SK-N-SH (cell line): ENCODE measurements around the gene CLDN3. TPM values are rescaled to one million over a fixed set of nuclear protein-coding genes. Genes with fewer than 3 reads are reported as not detected.

Source experiments
- CTCF ChIA-PET: fragments of 300-600, 350-600 bp; formaldehyde crosslinking; extraction: SDS; loops from one replicate; lab custom pipeline; 2021; lab: Yijun Ruan, JAX
- POLR2A ChIA-PET: fragments of 350-600 bp; sonication (Branson Sonifier 250); formaldehyde crosslinking; extraction: SDS; loops from one replicate; lab custom pipeline; 2020; ENCODE audit warnings: antibody characterized with exemption, inconsistent platforms; lab: Yijun Ruan, JAX
- DNase-seq: peaks from one replicate; pipeline ENCODE4 v3.0.0; 2012
- H2AFZ ChIP-seq: fragments of 200-600 bp; sonication (generic); 2 replicates; pipeline ENCODE4 v1.8.1; 2016; ENCODE audit warnings: antibody characterized with exemption, mild to moderate bottlenecking, low read depth
- H3F3A ChIP-seq: fragments of 200-600 bp; sonication (generic); replicated peaks from 2 replicates; pipeline ENCODE3; 2016; ENCODE audit warnings: antibody characterized with exemption, mild to moderate bottlenecking; ENCODE audit not compliant: insufficient read depth
- H3K27ac ChIP-seq, 2 experiments: fragments of 200-500 bp in 1 of 2; fragments of 200-600 bp in 1 of 2; sonication (Bioruptor generic) in 1 of 2; sonication (generic), shearing (Covaris generic) in 1 of 2; 2 replicates each; pipeline versions ENCODE4 v1.5.1 to v1.6.1; 2014 to 2016; ENCODE audit warnings: low read depth in 2 of 2, inconsistent platforms in 1 of 2, low read length in 1 of 2, mild to moderate bottlenecking in 1 of 2, mixed read lengths in 1 of 2
- H3K27me3 ChIP-seq: fragments of 200-600 bp; sonication (generic), shearing (Covaris generic); 2 replicates; pipeline ENCODE4 v1.6.1; 2016; ENCODE audit warnings: mixed run types; ENCODE audit not compliant: insufficient read depth
- H3K36me3 ChIP-seq, 2 experiments: fragments of 200-500 bp in 1 of 2; fragments of 200-600 bp in 1 of 2; sonication (Bioruptor generic) in 1 of 2; sonication (generic) in 1 of 2; replicated peaks in 1 of 2; 2 replicates each; pipeline versions ENCODE3 to v1.5.1; 2014 to 2016; ENCODE audit warnings: low read length in 1 of 2, mild to moderate bottlenecking in 1 of 2; ENCODE audit not compliant: insufficient read depth in 2 of 2, control insufficient read depth in 1 of 2
- H3K4me1 ChIP-seq, 2 experiments: fragments of 200-500 bp in 1 of 2; fragments of 200-600 bp in 1 of 2; sonication (Bioruptor generic) in 1 of 2; sonication (generic), shearing (Covaris generic) in 1 of 2; 2 replicates each; pipeline versions ENCODE4 v1.5.1 to v1.6.1; 2014 to 2016; ENCODE audit warnings: low read depth in 1 of 2, low read length in 1 of 2, mixed run types in 1 of 2; ENCODE audit not compliant: insufficient read depth in 2 of 2, control insufficient read depth in 1 of 2
- H3K4me2 ChIP-seq: fragments of 200-600 bp; sonication (generic), shearing (Covaris generic); 2 replicates; pipeline ENCODE4 v1.6.1; 2017; ENCODE audit warnings: mixed run types
- H3K4me3 ChIP-seq, 2 experiments: fragments of 200-500 bp in 1 of 2; fragments of 200-600 bp in 1 of 2; sonication (Bioruptor generic) in 1 of 2; sonication (generic), shearing (Covaris generic) in 1 of 2; 2 replicates each; pipeline versions ENCODE4 v1.5.1 to v1.8.1; 2014 to 2016; ENCODE audit warnings: low read depth in 2 of 2, inconsistent platforms in 1 of 2, low read length in 1 of 2, mild to moderate bottlenecking in 1 of 2, mixed read lengths in 1 of 2, moderate library complexity in 1 of 2
- H3K79me2 ChIP-seq: fragments of 200-600 bp; sonication (generic); 2 replicates; pipeline ENCODE4 v1.8.1; 2017; ENCODE audit warnings: mild to moderate bottlenecking; ENCODE audit not compliant: insufficient read depth
- H3K9ac ChIP-seq: fragments of 200-600 bp; sonication (generic); 2 replicates; pipeline ENCODE4 v1.6.1; 2017; ENCODE audit warnings: mixed run types
- H3K9me2 ChIP-seq: fragments of 200-600 bp; sonication (generic); 2 replicates; pipeline ENCODE4 v1.6.1; 2017; ENCODE audit warnings: mixed run types
- H3K9me3 ChIP-seq: fragments of 200-600 bp; sonication (generic); 2 replicates; pipeline ENCODE4 v1.6.1; 2017; ENCODE audit warnings: mixed run types, mild to moderate bottlenecking, moderate library complexity
- H4K20me1 ChIP-seq: fragments of 200-600 bp; sonication (generic); 2 replicates; pipeline ENCODE4 v1.6.1; 2017; ENCODE audit warnings: mild to moderate bottlenecking, mixed run types; ENCODE audit not compliant: insufficient read depth
- CTCF ChIP-seq: fragments of 200-600 bp; sonication (generic); IDR thresholded peaks from 2 replicates; pipeline ENCODE4 v1.6.1; 2017; ENCODE audit warnings: antibody characterized with exemption, mild to moderate bottlenecking, moderate library complexity
- EZH2phosphoT487 ChIP-seq: fragments of 200-600 bp; sonication (generic); IDR thresholded peaks from 2 replicates; pipeline ENCODE4 v1.6.1; 2017; ENCODE audit warnings: low read depth, mixed run types, mild to moderate bottlenecking, antibody characterized with exemption, moderate library complexity, borderline replicate concordance
- FOXJ3 ChIP-seq: sonication (generic); formaldehyde crosslinking; IDR thresholded peaks from 2 replicates; pipeline ENCODE4 v1.5.1; 2020; ENCODE audit warnings: mild to moderate bottlenecking, missing genetic modification reagents
- FOXM1 ChIP-seq: IDR thresholded peaks from 2 replicates; pipeline ENCODE4 v1.4.0; 2012; ENCODE audit warnings: low read depth, mild to moderate bottlenecking
- GABPA ChIP-seq: IDR thresholded peaks from 2 replicates; pipeline ENCODE4 v1.4.0; 2012; ENCODE audit warnings: low read depth, mild to moderate bottlenecking
- GATA2 ChIP-seq: sonication (generic); formaldehyde crosslinking; IDR thresholded peaks from 2 replicates; pipeline ENCODE4 v1.5.0; 2020; ENCODE audit warnings: mild to moderate bottlenecking, missing genetic modification reagents
- JUND ChIP-seq: IDR thresholded peaks from 2 replicates; pipeline ENCODE4 v1.4.0; 2012
- MAX ChIP-seq: IDR thresholded peaks from 2 replicates; pipeline ENCODE4 v1.4.0; 2012; ENCODE audit warnings: low read depth
- NFIC ChIP-seq: IDR thresholded peaks from 2 replicates; pipeline ENCODE4 v1.4.0; 2012; ENCODE audit warnings: borderline replicate concordance
- PBX3 ChIP-seq: IDR thresholded peaks from 2 replicates; pipeline ENCODE4; 2012
- POLR2AphosphoS5 ChIP-seq: IDR thresholded peaks from 2 replicates; pipeline ENCODE4 v1.6.1; 2012; ENCODE audit warnings: low read depth, low read length
- RCOR1 ChIP-seq: fragments of 150-350 bp; IDR thresholded peaks from 2 replicates; pipeline ENCODE4 v1.6.1; 2017; ENCODE audit warnings: antibody characterized with exemption, low read length
- REST ChIP-seq: IDR thresholded peaks from 2 replicates; pipeline ENCODE4 v1.6.1; 2012; ENCODE audit warnings: mild to moderate bottlenecking, low read depth, low read length, moderate library complexity
- RFX5 ChIP-seq: IDR thresholded peaks from 2 replicates; pipeline ENCODE4 v1.6.1; 2012; ENCODE audit warnings: mild to moderate bottlenecking, improper control_type of control experiment, low read length
- SIN3A ChIP-seq: IDR thresholded peaks from 2 replicates; pipeline ENCODE4 v1.6.1; 2012; ENCODE audit warnings: low read depth, mild to moderate bottlenecking, low read length, moderate library complexity, borderline replicate concordance
- TCF12 ChIP-seq: IDR thresholded peaks from 2 replicates; pipeline ENCODE4 v1.4.0; 2012
- TEAD4 ChIP-seq: IDR thresholded peaks from 2 replicates; pipeline ENCODE4 v1.4.0; 2012; ENCODE audit warnings: mild to moderate bottlenecking, borderline replicate concordance; ENCODE audit not compliant: insufficient read depth
- USF1 ChIP-seq: IDR thresholded peaks from 2 replicates; pipeline ENCODE4 v1.4.0; 2012; ENCODE audit warnings: low read depth, borderline replicate concordance
- YY1 ChIP-seq: IDR thresholded peaks from 2 replicates; pipeline ENCODE4 v1.4.0; 2012; ENCODE audit warnings: low read depth, mild to moderate bottlenecking
- whole genome bisulfite sequencing: methylation state at CpG from one replicate; pipeline ENCODE4 v1.1.6; 2017; ENCODE audit warnings: low lambda C conversion rate; 5-methylcytosine and 5-hydroxymethylcytosine counted together
- polyA plus RNA-seq, 3 experiments: library from polyadenylated mRNA; depleted of rRNA; stranded (reverse); fragments of >200 nt; gene quantifications; 2 replicates each; pipeline ENCODE4 v1.2.3, GENCODE V29; 2012

CLDN3 gene
- polyA plus RNA-seq, 1 of the 3 experiments (the other 2 are of a cell fraction) = 0.08 TPM

- WGBS = 80% methylated on average over 1 of the region's 1 CpG
- no peak overlapping the region for H3K9ac ChIP-seq
- H2AFZ ChIP-seq = no peak overlapping the region
- no peak overlapping the region for H3K4me2 ChIP-seq
- ChIA-PET POLR2A (no interaction called here), CTCF (no interaction called here)
- no peaks in the 10 kb centered on the region for H3K36me3 ChIP-seq
- H3K79me2 ChIP-seq = no peaks in the 10 kb centered on the region
- no peaks in the 10 kb centered on the region for H3K4me1 ChIP-seq
- H3K9me3 ChIP-seq = no peaks in the 10 kb centered on the region
- H3K9me2 ChIP-seq = no peaks in the 10 kb centered on the region
- no peak overlapping the region for H3K4me3 ChIP-seq
- no peaks in the 10 kb centered on the region for H3F3A ChIP-seq
- no peaks in the 10 kb centered on the region for H4K20me1 ChIP-seq
- TF ChIP-seq RFX5 = no peak
- no peak for TF ChIP-seq TCF12
- no peak for TF ChIP-seq SIN3A
- no peak for TF ChIP-seq CTCF
- TF ChIP-seq EZH2phosphoT487 = no peak
- TF ChIP-seq FOXM1 = no peak
- TF ChIP-seq GATA2 = no peak
- TF ChIP-seq YY1 = no peak
- TF ChIP-seq RCOR1 = no peak
- TF ChIP-seq JUND = no peak
- no peak for TF ChIP-seq NFIC
- no peak for TF ChIP-seq MAX
- TF ChIP-seq PBX3 = no peak
- TF ChIP-seq TEAD4 = no peak
- no peak for TF ChIP-seq FOXJ3 (CRISPR knock-in tag)
- TF ChIP-seq POLR2AphosphoS5 = no peak
- TF ChIP-seq GABPA = no peak
- no peak for TF ChIP-seq USF1
- TF ChIP-seq REST = no peak
- H3K27me3 ChIP-seq = no peaks in the 10 kb centered on the region
- H3K27ac ChIP-seq = no peak overlapping the region
- no peak for DNase-seq
These were observed 7.4 kb downstream of the CLDN3 start for GRCh38 chr7:73762659-73762999.
